ENCODE measurements around the gene KCNH8.

- TF ChIP-seq, protein P1, sequence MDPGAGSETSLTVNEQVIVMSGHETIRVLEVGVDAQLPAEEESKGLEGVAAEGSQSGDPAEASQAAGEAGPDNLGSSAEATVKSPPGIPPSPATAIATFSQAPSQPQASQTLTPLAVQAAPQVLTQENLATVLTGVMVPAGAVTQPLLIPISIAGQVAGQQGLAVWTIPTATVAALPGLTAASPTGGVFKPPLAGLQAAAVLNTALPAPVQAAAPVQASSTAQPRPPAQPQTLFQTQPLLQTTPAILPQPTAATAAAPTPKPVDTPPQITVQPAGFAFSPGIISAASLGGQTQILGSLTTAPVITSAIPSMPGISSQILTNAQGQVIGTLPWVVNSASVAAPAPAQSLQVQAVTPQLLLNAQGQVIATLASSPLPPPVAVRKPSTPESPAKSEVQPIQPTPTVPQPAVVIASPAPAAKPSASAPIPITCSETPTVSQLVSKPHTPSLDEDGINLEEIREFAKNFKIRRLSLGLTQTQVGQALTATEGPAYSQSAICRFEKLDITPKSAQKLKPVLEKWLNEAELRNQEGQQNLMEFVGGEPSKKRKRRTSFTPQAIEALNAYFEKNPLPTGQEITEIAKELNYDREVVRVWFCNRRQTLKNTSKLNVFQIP (CRISPR knock-in tag; IDR thresholded peaks at IDR 0.05; ENCODE audit: borderline replicate concordance, low read depth), result no peak
- TF ChIP-seq RARB (CRISPR knock-in tag; IDR thresholded peaks at IDR 0.05) (no peak), ISL1 (CRISPR knock-in tag; IDR thresholded peaks at IDR 0.05) (no peak)
Observed at GRCh38 chr3:19439944-19440343, 291.6 kb downstream of the KCNH8 start.

Measured in SK-N-SH treated with all-trans-retinoic acid at 6 μM for 48 hours (cell line).